ENCODE results near the gene MAMSTR.

DNA sequence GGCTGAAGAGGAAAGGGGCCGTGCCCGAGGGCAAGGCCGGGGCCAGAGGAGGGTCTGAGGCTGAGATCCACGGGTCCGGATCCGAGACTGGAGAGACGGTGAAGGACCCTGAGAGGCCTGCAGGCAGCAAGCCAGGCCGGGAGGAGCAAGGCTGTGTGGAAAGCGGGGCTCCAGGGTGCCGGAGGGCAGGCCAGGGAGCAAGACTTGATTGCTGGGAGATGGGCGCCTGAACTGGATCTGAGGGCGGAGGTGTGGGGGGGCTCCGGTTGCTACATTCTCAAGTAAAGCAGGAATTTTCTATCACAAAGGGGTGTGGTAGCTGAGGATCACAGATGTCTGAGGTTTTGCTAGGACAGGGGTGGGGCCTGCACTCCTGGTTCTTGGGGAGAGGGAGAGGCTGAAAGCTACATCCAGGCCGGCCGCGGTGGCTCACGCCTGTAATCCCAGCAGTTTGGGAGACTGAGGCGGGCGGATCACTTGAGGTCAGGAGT is 3.8 kb downstream of the MAMSTR start:
- TF ChIP-seq GATA2 (IDR thresholded peaks at IDR 0.05; ENCODE audit: low read depth, low read length) (no peak), GATA3 (IDR thresholded peaks at IDR 0.05; ENCODE audit: low read depth, low read length) (no peak)

Measured in SH-SY5Y (cell line).